KOPT-K1 (cell line): ENCODE data around the gene PNMA3.
"Not testable (repeated sequence)": the region's sequence is repeated elsewhere in the genome, so short reads cannot be mapped to it uniquely, and the experiment has no call there.

ENCODE experiments used
- H3K27ac ChIP-seq: fragments of 200-600 bp; sonication (generic); 2 replicates; pipeline ENCODE4 v1.5.1; 2016; ENCODE audit warnings: antibody characterized with exemption, mild to moderate bottlenecking, low read depth, low read length; ENCODE audit not compliant: poor library complexity, severe bottlenecking
- H3K36me3 ChIP-seq: fragments of 200-600 bp; sonication (generic); 2 replicates; pipeline ENCODE4 v1.5.1; 2017; ENCODE audit warnings: antibody characterized with exemption, mild to moderate bottlenecking, low read length, moderate library complexity; ENCODE audit not compliant: insufficient read depth
- H3K9me3 ChIP-seq: fragments of 200-600 bp; sonication (generic); 2 replicates; pipeline ENCODE4 v1.5.1; 2017; ENCODE audit warnings: antibody characterized with exemption, low read length, mild to moderate bottlenecking; ENCODE audit not compliant: insufficient read depth, poor library complexity, severe bottlenecking

PNMA3 gene

GRCh38 chrX:153055871-153056749 lies at the start of gene PNMA3:
Gene PNMA3, plus strand, starts transcription at chrX:153056470. Its CDS starts 586 bp downstream, at chrX:153057056.
- Histone ChIP-seq H3K36me3 (no peaks in the 10 kb centered on the region), H3K9me3 (no peaks in the 10 kb centered on the region), H3K27ac (no peak within 1 kb of the TSS)

GRCh38 chrX:153017174-153017573 lies 39.1 kb upstream of the PNMA3 start:
- not testable (repeated sequence) for H3K27ac ChIP-seq, H3K36me3 ChIP-seq, H3K9me3 ChIP-seq

- no peaks in the 10 kb centered on the region for H3K36me3 ChIP-seq
- H3K9me3 ChIP-seq = no peaks in the 10 kb centered on the region
- H3K27ac ChIP-seq = no peak overlapping the region
These were observed 37.1 kb upstream of the PNMA3 start for GRCh38 chrX:153019166-153019565.

GRCh38 chrX:153026501-153026900 lies 29.8 kb upstream of the PNMA3 start:
- H3K36me3 ChIP-seq, H3K27ac ChIP-seq, H3K9me3 ChIP-seq: not testable (repeated sequence)

- not testable (repeated sequence) for H3K36me3 ChIP-seq, H3K9me3 ChIP-seq, H3K27ac ChIP-seq
These were observed 27.8 kb upstream of the PNMA3 start for GRCh38 chrX:153028487-153028886.

- Histone ChIP-seq H3K27ac (no peak overlapping the region), H3K9me3 (no peaks in the 10 kb centered on the region), H3K36me3 (no peaks in the 10 kb centered on the region)
These were observed 27.1 kb upstream of the PNMA3 start for GRCh38 chrX:153029162-153029561.

GRCh38 chrX:153029875-153030274 lies 26.4 kb upstream of the PNMA3 start:
- Histone ChIP-seq H3K27ac (no peak overlapping the region), H3K9me3 (no peaks in the 10 kb centered on the region), H3K36me3 (no peaks in the 10 kb centered on the region)

- H3K27ac ChIP-seq = no peak overlapping the region
- H3K9me3 ChIP-seq = no peaks in the 10 kb centered on the region
- H3K36me3 ChIP-seq = no peaks in the 10 kb centered on the region
These were observed 25.5 kb upstream of the PNMA3 start for GRCh38 chrX:153030801-153031200.

- no peak overlapping the region for H3K27ac ChIP-seq
- no peaks in the 10 kb centered on the region for H3K36me3 ChIP-seq
- no peaks in the 10 kb centered on the region for H3K9me3 ChIP-seq
These were observed 23.7 kb upstream of the PNMA3 start for GRCh38 chrX:153032397-153033118.

- Histone ChIP-seq H3K36me3 (no peaks in the 10 kb centered on the region), H3K27ac (no peak overlapping the region), H3K9me3 (peaks cover 22% of the 10 kb centered on the region)
These were observed 7.2 kb upstream of the PNMA3 start for GRCh38 chrX:153049093-153049492.

GRCh38 chrX:153052534-153052933 lies 3.7 kb upstream of the PNMA3 start:
- Histone ChIP-seq H3K9me3 (peaks cover 22% of the 10 kb centered on the region), H3K27ac (no peak overlapping the region), H3K36me3 (no peaks in the 10 kb centered on the region)

GRCh38 chrX:153057281-153057680 lies 1.0 kb downstream of the PNMA3 start:
- Histone ChIP-seq H3K27ac (no peak overlapping the region), H3K36me3 (no peaks in the 10 kb centered on the region), H3K9me3 (no peaks in the 10 kb centered on the region)

- Histone ChIP-seq H3K36me3 (no peaks in the 10 kb centered on the region), H3K27ac (no peak overlapping the region), H3K9me3 (no peaks in the 10 kb centered on the region)
These were observed 3.2 kb downstream of the PNMA3 start for GRCh38 chrX:153059191-153060094.

- H3K9me3 ChIP-seq = no peaks in the 10 kb centered on the region
- no peaks in the 10 kb centered on the region for H3K36me3 ChIP-seq
- H3K27ac ChIP-seq = no peak overlapping the region
These were observed 3.8 kb downstream of the PNMA3 start for GRCh38 chrX:153060095-153060445.

GRCh38 chrX:153061732-153062131 lies 5.5 kb downstream of the PNMA3 start:
- Histone ChIP-seq H3K9me3 (no peaks in the 10 kb centered on the region), H3K27ac (no peak overlapping the region), H3K36me3 (no peaks in the 10 kb centered on the region)
